Esophagus squamous epithelium (tissue), 4 donors: ENCODE data around the gene SUV39H1.

Experiments
- POLR2A ChIP-seq, 4 donors: fragments of 450-650 bp; IDR thresholded peaks; one replicate each; pipeline ENCODE4 v1.6.1; 2017; ENCODE audit warnings: antibody characterized with exemption in 4 of 4, mild to moderate bottlenecking in 4 of 4, moderate library complexity in 3 of 4
- TF ChIP-seq, protein P1 (sequence below), 6 experiments: fragments of 450-650 bp in 4 of 6; fragments of 200-600 bp in 2 of 6; sonication (generic) in 2 of 6; IDR thresholded peaks; one replicate each; pipeline ENCODE4 v1.5.1; 2016 to 2019; ENCODE audit warnings: antibody characterized with exemption in 6 of 6, mild to moderate bottlenecking in 4 of 6, moderate library complexity in 4 of 6

- no peak for TF ChIP-seq POLR2A (IDR thresholded peaks at IDR 0.05)
- TF ChIP-seq, protein P1, sequence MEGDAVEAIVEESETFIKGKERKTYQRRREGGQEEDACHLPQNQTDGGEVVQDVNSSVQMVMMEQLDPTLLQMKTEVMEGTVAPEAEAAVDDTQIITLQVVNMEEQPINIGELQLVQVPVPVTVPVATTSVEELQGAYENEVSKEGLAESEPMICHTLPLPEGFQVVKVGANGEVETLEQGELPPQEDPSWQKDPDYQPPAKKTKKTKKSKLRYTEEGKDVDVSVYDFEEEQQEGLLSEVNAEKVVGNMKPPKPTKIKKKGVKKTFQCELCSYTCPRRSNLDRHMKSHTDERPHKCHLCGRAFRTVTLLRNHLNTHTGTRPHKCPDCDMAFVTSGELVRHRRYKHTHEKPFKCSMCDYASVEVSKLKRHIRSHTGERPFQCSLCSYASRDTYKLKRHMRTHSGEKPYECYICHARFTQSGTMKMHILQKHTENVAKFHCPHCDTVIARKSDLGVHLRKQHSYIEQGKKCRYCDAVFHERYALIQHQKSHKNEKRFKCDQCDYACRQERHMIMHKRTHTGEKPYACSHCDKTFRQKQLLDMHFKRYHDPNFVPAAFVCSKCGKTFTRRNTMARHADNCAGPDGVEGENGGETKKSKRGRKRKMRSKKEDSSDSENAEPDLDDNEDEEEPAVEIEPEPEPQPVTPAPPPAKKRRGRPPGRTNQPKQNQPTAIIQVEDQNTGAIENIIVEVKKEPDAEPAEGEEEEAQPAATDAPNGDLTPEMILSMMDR (IDR thresholded peaks at IDR 0.05) = no peak
Observed at GRCh38 chrX:48703228-48703627, 6.7 kb downstream of the SUV39H1 start.
